GM19395 (cell line): ENCODE data around the gene BUB1B.

Source experiments
- ATAC-seq: cut with Tn5 transposase; IDR thresholded peaks from one replicate; pipeline ENCODE4 v1.9.1; 2021; ENCODE audit warnings: mild to moderate bottlenecking, moderate library complexity; ENCODE audit not compliant: unreplicated experiment

Gene BUB1B

DNA sequence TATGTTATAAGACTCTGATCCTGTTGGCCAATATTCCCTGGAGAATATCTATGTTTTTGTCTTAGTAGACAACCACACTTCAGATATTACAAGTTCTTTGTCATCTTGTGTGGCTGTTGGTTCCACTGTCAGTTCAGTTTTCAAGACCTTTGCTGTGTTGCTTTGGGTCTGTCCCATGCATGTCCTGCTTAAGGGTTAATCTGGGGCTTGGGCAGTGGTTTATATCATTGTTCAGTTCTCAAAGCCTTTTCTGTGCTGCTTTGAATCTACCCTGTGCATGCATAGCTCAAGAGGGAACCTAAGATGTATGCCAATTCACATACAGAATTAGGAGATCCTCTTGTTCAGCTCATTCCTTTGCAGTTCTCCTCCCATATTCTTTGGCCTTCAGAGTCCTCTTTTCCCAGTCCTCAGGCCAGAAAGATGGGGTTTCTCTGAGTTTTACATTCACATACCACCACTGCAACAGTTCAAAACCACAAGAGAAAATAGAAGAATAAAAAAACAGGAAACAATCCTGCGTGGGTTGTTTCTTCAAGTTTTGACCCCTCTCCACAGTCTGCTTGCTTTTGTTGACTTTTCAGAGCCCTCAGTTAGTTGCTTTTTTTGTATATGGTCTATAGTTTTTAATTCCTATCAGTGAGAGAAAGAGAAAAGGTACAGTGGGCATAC is 21.6 kb downstream of the BUB1B start:
- no peak for ATAC-seq

DNA sequence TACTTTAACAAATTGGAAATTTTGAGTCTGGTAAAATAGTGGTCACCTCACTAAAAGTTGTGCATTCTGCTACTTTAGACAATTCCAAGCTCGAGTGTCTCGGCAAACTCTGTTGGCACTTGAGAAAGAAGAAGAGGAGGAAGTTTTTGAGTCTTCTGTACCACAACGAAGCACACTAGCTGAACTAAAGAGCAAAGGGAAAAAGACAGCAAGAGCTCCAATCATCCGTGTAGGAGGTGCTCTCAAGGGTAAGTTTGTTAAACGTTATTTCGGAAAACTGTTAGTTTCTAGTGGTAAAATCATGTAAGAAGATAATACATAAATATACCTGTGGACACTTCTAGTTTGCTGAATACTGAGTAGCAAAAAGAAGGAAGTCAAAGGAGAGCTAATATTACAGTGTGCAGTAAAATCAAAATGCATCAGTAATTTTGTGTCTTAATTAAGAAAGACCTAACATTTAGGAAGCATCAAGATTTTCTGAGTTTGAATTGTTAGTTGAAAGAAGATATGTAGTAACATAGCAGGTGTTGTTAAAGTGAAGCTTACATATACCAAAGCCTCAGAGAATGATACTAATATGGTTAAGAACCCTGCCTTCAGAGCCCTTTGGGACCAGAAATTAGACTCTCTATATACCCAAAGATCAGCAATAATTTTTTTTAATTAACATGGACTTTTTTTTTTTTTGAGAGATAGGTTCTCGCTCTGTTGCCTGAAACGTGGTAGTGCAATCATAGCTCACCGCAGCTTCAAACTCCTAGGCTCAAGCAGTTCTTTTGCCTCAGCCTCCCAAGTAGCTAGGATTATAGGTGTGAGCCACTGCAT is 23.0 kb downstream of the BUB1B start:
- no peak for ATAC-seq

DNA sequence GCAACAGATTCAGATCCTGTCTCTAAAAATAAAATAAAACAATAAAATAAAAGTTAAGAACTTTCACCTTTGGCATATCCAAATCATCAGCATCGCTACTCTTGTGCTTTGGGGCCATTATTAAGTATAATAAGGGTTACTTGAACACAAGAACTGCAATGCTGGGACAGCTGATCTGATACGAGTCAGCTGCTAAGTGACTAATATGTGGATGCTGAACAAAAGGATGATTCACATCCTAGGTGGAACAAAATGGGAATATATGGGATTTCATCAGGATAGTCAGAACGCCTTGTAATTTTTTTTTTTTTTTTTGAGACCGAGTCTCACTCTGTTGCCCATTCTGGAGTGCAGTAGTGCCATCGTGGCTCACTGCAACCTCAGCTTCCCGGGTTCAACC is 29.7 kb downstream of the BUB1B start:
- ATAC-seq, result no peak

DNA sequence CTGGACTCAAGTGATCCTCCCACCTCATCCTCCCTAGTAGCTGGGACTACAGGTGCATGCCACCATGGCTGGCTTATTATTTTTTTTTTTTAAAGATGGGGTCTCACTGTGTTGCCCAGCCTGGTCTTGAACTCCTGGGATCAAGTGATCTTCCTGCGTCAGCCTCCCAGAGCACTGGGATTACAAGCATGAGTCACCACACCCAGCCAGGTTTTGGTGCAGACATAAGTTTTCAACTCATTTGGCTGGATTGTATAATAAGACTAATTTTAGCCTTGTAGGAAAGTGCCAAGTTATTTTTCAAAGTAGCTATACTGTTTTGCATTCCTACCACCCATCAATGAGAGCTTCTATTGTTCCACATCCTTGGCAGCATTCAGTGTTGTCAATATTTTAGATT is 32.1 kb downstream of the BUB1B start:
- no peak for ATAC-seq

DNA sequence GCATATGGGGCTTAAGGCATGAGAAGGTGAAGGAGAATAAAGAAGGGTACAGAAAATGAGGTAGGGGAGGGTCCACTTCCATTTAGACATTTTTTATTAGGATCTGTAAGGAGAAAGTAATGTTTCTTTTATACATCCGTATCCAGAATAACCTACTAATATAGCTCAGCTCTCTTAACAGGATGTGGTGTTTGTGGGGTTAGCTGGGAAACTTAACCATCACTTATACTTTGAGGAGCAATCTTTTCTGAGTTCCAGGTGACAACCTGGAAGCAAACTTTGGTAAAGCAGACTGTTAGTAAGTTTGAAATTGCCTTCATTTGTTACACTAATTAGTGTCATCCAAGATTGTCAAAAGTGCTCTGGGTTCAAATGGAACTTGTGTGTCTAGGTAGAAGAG is 36.6 kb downstream of the BUB1B start:
- ATAC-seq, result no peak

DNA sequence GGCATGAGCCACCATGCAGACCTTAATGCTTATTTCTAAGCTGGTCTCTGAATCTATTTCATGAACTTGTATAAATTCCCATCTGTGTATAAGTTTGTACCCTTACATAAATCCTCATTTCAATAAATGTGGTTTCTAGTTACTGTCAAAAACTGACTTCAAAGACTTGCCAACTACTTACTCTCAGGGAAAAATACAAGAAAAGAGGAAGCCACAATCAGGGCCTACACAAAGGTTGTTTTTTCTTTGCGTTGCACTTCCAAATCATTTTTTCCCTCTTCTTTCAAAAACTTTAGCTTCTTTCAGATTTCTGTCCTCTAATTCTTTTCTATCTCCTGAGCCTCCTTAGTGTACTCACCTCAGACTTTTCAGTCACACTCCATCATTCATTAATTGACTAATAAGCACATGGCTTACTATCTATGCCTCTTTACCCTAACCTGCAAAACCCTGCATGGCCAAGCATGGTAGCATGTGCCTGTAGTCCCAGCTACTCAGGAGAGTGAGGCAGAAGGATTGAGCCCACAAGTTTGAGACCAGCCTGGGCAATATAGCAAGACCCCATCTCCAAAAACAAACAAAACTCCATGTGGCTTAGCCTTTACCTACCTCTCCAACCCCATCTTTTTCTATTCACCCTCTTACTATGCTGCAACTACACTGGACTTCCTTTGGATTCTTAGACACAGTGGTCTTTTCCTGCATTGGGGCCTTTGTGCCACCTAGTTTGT is 37.7 kb downstream of the BUB1B start:
- ATAC-seq, result no peak

GRCh38 chr15:40204100-40204499 is 43.2 kb downstream of the BUB1B start:
- no peak for ATAC-seq

DNA sequence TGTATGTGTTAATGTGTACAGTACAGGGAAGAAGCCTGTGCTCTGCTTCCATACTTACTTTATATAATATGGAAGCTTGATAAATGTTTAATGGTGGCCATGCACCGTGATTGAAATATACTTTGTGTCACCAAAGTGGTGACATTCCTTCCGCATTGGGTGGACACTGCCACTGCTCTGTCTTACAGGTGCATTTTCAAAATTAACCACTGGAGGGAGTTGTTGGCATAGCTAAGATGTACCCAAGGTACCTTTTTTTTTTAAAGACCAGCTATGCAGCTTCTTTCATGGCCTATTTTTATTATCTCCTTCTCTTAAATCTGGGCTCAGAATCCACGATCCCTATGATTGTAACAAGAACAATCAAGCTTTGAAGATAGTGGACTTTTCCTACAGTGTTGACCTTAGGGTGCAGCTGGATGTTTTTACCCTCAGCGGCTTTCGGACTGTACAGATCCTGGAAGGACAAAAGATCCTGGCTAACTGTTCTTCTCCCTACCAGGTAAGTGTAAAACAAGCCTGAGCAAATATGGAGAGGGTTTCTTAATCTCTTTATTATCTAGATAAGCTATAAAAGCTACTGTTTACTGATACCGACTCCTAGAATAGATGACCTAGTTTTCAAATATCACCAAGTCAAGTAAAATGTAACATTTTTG is 56.4 kb downstream of the BUB1B start:
- ATAC-seq, result peak; percentile 54

- ATAC-seq, result no peak
These were observed 58.9 kb downstream of the BUB1B start for GRCh38 chr15:40219801-40220200.

DNA sequence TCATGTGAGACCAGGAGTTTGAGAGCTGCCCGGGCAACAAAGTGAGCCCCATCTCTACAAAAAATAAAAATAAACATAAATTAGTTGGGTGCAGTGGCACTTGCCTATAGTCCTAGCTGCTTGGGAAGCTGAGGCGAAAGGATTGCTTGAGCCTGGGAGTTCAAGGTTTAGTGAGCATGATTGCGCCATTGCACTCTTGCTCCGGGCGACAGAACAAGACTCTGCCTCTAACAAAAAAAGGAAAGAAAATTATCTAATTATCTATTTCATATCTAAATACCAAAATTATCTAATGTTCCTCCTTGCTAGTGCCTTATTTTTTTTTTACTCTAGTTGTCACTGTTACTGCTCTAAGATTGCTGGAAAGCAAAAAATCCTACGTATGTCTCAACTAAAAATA is 61.3 kb downstream of the BUB1B start:
- ATAC-seq, result no peak

GRCh38 chr15:40226736-40227135 is 65.9 kb downstream of the BUB1B start:
- ATAC-seq, result no peak

DNA sequence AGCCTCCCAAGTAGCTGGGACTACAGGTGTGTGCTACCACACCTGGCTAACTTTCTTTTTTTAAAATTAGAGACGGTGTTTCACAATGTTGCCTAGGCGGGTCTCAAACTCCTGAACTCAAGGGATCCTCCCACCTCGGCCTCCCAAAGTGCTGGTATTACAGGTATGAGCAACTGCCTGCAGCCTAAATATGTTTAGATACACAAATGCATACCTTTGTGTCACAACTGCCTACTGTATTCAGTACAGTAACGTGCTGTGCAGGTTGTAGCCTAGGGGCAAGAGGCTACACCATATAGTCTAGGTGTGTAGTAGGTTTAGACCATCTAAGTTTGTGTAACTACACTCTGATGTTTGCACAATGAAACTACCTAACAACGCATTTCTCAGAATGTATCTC is 68.4 kb downstream of the BUB1B start:
- ATAC-seq, result no peak

DNA sequence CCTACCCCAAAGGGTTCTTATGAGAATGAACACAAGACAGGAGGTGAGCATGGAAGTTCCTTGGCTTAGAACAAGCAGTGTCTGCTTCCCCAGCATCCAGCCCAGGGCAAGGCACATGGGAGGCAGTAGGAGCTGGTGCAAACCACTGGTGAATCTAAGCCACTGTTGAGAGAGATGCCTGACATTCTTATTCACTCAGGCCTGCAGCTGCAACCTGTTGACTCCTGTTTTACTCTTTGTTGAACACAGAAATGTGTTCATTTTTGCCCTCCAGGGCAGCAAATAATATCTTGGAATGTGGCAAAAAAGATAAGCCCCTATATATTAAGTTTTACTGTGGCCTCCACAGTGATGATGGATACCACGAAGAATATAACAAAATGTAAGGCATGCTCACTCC is 69.1 kb downstream of the BUB1B start:
- no peak for ATAC-seq

GRCh38 chr15:40232625-40233070 is 71.8 kb downstream of the BUB1B start:
- ATAC-seq, result no peak

DNA sequence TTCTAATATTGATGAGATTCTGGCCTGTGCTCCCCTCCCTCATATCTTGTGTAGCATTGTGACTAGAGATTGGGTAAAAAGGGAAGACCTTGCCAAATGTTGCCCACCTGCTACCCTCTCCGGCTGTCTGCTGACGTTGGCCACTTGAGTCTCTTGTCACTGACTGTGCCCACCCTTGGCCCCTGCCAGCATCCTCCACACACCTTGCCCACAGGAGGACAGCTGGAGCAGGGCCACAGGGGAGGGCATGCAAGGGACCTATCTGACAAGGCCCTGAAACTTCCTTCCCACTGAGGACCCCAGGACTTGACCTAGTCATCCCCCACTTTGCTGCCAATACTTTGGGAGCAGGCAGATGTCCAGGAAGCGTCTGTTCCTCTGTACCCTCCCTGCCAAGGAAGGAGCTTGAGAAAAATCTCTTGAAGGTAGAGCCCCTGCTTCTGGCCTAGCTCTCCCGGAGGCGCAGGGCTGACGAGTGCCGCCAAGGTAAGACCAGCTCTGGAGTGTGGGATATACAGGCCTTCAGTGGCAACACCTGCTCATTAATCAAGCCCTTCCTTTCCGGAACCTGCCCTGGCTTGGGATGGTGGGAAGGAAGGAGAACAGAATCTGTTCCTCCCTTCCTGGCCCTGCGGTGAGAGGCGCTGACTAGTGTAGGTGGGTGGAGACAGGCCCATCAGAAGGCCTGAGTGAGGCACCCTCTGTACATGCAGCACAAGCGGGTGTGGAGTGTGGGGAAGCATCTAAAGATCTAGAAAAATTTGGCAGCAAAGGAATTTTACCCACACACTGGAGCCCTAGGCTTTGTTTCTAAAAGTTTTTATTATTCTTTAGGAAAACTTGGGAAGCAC is 73.1 kb downstream of the BUB1B start:
- ATAC-seq, result no peak

GRCh38 chr15:40234783-40235182 is 73.9 kb downstream of the BUB1B start:
- ATAC-seq, result no peak

GRCh38 chr15:40235201-40235885 is 74.5 kb downstream of the BUB1B start:
- ATAC-seq, result no peak

- no peak for ATAC-seq
These were observed 77.9 kb downstream of the BUB1B start, which contains the start of gene PAK6 for GRCh38 chr15:40238532-40239403. PAK6 (plus strand) TSS chr15:40239063; CDS start chr15:40264786, 25,723 bp downstream.

DNA sequence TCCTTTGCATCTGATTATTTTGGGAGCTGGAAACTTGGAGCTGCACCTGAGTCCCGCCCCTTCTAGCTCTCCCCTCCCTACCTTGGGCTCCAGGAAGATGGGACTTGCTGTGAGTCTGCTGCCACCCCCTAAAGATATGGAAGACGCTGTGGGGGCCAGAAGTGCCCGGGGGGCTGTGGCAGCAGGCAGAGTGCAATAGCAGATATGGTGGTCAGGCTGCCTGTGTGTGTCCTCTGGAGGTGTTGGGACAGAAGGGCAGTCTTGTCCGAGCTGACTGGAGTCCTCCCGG is 78.5 kb downstream of the BUB1B start:
- no peak for ATAC-seq
